ENCODE measurements around the gene YPEL5.

DNA sequence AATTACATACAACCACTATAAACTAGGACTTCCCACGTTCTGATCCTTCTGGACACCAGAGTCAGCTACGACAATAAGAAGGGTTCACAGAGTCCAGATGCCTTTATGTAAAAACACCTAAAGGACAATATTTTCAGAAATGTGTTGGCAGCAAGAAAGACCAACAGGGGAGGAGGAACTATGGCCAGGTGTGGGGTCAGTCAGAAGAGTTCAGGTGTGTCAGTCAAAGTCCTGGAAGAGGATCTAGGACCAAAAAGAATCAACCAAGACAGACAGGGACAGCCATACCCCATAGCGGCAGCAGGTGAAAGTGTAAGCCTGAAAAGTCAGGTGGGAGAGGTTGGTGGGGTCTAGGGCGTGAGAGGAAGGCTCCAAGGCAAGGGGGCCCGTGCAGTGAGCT lies 38.0 kb upstream of the YPEL5 start:
- TF ChIP-seq, protein P1, sequence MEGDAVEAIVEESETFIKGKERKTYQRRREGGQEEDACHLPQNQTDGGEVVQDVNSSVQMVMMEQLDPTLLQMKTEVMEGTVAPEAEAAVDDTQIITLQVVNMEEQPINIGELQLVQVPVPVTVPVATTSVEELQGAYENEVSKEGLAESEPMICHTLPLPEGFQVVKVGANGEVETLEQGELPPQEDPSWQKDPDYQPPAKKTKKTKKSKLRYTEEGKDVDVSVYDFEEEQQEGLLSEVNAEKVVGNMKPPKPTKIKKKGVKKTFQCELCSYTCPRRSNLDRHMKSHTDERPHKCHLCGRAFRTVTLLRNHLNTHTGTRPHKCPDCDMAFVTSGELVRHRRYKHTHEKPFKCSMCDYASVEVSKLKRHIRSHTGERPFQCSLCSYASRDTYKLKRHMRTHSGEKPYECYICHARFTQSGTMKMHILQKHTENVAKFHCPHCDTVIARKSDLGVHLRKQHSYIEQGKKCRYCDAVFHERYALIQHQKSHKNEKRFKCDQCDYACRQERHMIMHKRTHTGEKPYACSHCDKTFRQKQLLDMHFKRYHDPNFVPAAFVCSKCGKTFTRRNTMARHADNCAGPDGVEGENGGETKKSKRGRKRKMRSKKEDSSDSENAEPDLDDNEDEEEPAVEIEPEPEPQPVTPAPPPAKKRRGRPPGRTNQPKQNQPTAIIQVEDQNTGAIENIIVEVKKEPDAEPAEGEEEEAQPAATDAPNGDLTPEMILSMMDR (IDR thresholded peaks at IDR 0.05): no peak
- no peak for TF ChIP-seq POLR2A (IDR thresholded peaks at IDR 0.05)
- TF ChIP-seq EP300 (IDR thresholded peaks at IDR 0.05): no peak

All from upper lobe of left lung (tissue), 4 donors.